HepG2 (cell line): ENCODE results near the gene NYAP1.
"Not testable (repeated sequence)": the region's sequence is repeated elsewhere in the genome, so short reads cannot be mapped to it uniquely, and the experiment has no call there.

Source experiments
- BRCA1 ChIP-seq: sonication (generic); formaldehyde crosslinking; IDR thresholded peaks from 2 replicates; pipeline ENCODE4 v1.4.0; 2020; ENCODE audit warnings: missing genetic modification reagents
- EZH2 ChIP-seq: conservative IDR thresholded peaks from 2 replicates; pipeline ENCODE4 v1.6.1; 2012; ENCODE audit warnings: mild to moderate bottlenecking, low read depth, low read length, moderate library complexity
- HHEX ChIP-seq: IDR thresholded peaks from 2 replicates; pipeline ENCODE4 v1.6.1; 2016; ENCODE audit warnings: control low read depth
- MXI1 ChIP-seq: IDR thresholded peaks from 3 replicates; pipeline ENCODE4 v1.6.1; 2012; ENCODE audit warnings: low read depth, low read length, inconsistent platforms, borderline replicate concordance
- PBX2 ChIP-seq: IDR thresholded peaks from 2 replicates; pipeline ENCODE4 v1.6.1; 2016; ENCODE audit warnings: control low read depth
- RARG ChIP-seq: sonication (generic); formaldehyde crosslinking; IDR thresholded peaks from 2 replicates; pipeline ENCODE4 v1.4.0; 2020; ENCODE audit warnings: low read depth, mild to moderate bottlenecking, missing genetic modification reagents
- ZFP36 ChIP-seq: fragments of 150-350 bp; IDR thresholded peaks from 2 replicates; pipeline ENCODE4 v1.6.1; 2018; ENCODE audit warnings: borderline replicate concordance, low read length, low read depth; ENCODE audit not compliant: partially characterized antibody
- ZNF225 ChIP-seq: sonication (generic); formaldehyde crosslinking; IDR thresholded peaks from 2 replicates; pipeline ENCODE4 v1.4.0; 2020; ENCODE audit warnings: mild to moderate bottlenecking, missing genetic modification reagents
- ZNF460 ChIP-seq: sonication (generic); formaldehyde crosslinking; IDR thresholded peaks from 2 replicates; pipeline ENCODE4 v1.5.1; 2020; ENCODE audit warnings: missing genetic modification reagents, mild to moderate bottlenecking, borderline replicate concordance
- ZNF496 ChIP-seq: sonication (generic); formaldehyde crosslinking; IDR thresholded peaks from 2 replicates; pipeline ENCODE4 v1.8.1; 2023; ENCODE audit warnings: mild to moderate bottlenecking, moderate library complexity, missing genetic modification reagents; ENCODE audit not compliant: insufficient replicate concordance
- ZNF761 ChIP-seq: sonication (generic); formaldehyde crosslinking; conservative IDR thresholded peaks from 2 replicates; pipeline ENCODE4 v1.4.0; 2020; ENCODE audit warnings: mild to moderate bottlenecking, missing genetic modification reagents
- TF ChIP-seq, protein P1 (sequence below): sonication (generic); formaldehyde crosslinking; IDR thresholded peaks from 2 replicates; pipeline ENCODE4 v1.5.0; 2020; ENCODE audit warnings: mild to moderate bottlenecking, missing genetic modification reagents, moderate library complexity

GRCh38 chr7:100535982-100536381 lies 52.3 kb downstream of the NYAP1 start:
- TF ChIP-seq, protein P1, sequence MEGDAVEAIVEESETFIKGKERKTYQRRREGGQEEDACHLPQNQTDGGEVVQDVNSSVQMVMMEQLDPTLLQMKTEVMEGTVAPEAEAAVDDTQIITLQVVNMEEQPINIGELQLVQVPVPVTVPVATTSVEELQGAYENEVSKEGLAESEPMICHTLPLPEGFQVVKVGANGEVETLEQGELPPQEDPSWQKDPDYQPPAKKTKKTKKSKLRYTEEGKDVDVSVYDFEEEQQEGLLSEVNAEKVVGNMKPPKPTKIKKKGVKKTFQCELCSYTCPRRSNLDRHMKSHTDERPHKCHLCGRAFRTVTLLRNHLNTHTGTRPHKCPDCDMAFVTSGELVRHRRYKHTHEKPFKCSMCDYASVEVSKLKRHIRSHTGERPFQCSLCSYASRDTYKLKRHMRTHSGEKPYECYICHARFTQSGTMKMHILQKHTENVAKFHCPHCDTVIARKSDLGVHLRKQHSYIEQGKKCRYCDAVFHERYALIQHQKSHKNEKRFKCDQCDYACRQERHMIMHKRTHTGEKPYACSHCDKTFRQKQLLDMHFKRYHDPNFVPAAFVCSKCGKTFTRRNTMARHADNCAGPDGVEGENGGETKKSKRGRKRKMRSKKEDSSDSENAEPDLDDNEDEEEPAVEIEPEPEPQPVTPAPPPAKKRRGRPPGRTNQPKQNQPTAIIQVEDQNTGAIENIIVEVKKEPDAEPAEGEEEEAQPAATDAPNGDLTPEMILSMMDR = not testable (repeated sequence)
- TF ChIP-seq ZNF225 (CRISPR knock-in tag); MXI1; RARG (CRISPR knock-in tag); ZNF460 (CRISPR knock-in tag); ZNF496; BRCA1 (CRISPR knock-in tag); ZNF761 (CRISPR knock-in tag); ZFP36; PBX2 (CRISPR knock-in tag); EZH2; HHEX: not testable (repeated sequence)
